GM10266 (cell line): ENCODE data around the gene CDC42BPB.

Source experiments
- DNase-seq: peaks from one replicate; pipeline ENCODE4 v3.0.0; 2012; ENCODE audit errors: extremely low spot score
- CTCF ChIP-seq: IDR thresholded peaks from 2 replicates; pipeline ENCODE4 v1.5.1; 2012; ENCODE audit warnings: mild to moderate bottlenecking, low read depth; ENCODE audit not compliant: control insufficient read depth, insufficient read depth; ENCODE audit errors: missing control alignments

CDC42BPB gene

DNA sequence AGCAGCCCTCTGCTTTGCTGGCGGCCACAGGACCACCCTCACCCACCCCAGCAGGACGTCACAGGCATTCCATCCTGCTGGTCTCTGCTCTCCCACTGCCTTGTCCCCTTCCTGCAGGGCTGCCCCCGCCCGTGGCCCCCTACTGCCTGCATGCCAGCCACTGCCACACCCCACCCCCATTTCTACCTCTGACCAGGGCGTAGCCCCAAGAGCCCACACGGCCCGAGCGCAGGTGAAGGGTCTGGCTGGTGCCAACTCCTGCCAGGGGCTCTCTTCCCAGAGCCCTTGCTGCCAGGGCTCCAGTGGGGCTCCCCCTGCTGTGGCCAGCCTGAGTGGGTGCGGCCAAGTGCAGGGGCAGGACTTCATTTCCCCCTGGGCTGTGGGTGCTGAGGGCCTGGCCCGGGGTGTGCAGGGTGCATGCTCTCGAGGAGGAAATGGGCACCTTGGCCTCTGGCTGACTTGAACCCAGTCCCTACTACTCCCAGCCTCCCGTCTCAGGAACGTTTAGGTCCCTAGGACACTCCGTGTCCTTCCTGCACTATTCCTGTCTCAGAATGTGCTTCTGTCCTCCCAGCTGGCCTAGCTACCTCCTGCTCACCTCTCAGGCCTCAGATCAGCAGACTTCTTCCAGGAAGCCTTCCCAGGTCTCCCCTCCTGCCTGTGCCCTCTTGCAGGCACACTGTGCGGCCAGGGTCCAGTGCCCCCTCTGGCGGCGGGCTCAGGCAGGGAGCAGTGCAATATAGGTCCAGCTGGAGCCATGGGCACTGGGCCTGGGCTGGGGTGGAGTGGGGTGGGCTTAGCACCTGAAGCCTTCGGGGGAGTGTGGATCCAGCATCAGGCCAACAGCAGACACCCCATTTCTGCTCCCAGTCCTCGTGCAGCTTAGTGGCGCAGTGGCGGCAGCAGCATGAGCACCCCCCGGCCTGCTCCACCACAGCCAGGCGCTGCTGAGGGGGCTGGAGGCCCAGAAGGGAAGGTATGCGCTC, 28.1 kb upstream of the CDC42BPB start:
- DNase-seq, result no peak
- no peak for TF ChIP-seq CTCF

DNA sequence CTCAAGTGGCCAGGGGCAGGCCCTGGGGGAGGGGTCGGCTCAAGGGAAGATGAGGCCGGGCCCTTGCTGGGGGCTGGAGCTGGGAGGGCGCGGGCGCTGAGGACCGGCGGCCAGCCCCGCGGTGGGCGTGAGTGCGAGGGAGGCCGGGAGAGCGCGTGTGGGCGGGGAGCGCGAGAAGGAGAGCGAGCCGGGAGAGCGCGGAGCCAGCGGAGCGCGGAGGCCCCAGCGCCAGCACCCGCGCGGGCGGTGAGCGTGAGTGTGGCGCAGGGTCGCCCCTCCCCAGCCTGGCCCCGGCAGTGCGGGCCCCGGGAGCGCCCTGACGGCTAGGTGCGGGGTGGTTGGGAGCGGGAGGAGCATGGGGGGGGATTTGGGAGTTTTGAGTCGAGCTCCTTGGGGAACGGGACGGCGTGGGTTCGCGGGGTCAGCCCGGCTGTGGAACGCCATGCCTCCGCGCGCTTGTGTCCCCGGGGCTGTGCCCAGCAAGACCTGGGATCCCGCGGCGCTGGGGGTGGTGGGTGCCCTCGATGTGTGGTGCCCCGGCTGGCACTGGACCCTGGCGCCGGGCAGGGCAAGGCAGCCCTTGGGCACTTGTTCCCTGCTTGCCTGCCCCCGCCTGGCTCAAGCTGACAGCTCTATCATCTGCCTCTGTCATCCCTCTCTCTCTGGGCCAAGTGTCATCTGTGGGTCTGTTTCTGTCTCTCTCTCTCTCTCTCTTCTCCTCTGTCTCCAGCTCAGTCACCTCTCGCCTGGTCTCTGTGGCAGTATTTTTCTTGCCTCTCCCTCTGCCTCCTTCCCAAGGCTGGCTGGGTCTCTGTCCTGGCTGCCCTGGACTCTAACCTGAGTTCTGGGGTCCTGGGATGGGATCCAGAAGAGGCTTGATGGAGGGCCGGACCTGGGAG, 26.9 kb upstream of the CDC42BPB start, which contains the start of gene LBHD2:
Gene LBHD2, plus strand, starts transcription at position 190 of the 899 bp plus-strand sequence. CDS start 1,803 bp downstream, outside the sequence.
- no peak for TF ChIP-seq CTCF
- no peak for DNase-seq

DNA sequence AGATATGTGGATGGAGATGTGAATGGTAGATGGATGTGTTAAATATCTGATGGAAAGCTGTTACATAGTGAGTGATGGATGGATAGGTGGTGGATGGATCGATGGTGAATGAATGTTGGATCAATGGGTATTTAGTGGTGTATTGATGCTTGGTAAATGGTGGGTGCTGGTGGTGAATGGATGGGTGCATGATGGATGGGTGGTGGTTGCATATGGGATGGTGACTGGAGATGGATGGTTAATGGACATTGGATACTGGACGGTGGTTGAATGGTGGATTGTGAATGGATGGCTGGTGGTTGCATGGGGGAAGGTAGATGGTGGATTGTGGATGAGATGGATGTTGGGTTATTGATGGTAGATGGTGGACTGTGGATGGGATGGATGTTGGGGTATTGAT, 24.6 kb upstream of the CDC42BPB start:
- TF ChIP-seq CTCF, result no peak
- DNase-seq, result no peak

DNA sequence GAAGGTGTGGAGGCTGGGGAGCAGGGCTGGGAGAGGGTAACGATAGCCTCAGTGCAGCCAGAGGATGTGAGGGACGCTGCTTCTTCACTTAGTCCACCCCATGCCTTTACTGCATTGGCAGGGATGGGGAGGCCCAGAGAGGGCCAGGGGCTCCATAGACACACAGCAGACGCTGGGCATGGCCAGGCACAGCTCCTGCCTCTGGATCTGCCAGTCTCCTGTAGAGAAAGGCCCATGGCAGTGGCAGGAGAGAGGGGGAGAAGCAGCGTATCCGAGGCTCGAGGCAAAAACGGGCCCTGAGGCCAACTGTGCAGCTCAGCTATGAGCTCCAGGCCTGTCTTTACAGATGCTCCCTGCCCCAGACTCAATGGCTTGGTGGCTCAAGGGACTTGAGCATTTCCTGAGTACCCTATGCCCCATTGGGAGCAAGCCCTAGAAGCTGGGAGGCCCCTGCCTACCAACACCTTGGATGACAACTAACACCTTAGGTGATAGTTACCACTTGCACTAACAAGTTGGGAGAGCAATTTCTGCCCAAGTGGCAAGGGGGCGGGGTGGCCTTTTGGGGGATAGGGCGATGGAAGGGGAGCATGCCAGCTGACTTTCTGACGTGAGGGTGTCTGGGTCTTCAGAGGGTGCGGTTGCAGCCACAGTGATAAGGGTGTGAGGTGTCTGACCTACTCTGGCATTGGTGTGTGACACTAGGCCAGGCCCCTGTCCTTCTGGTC, 21.7 kb upstream of the CDC42BPB start:
- TF ChIP-seq CTCF, result no peak
- no peak for DNase-seq

GRCh38 chr14:103078420-103078749, 21.0 kb upstream of the CDC42BPB start:
- DNase-seq, result peak; percentile 91
- TF ChIP-seq CTCF, result peak; percentile 84

GRCh38 chr14:103074729-103075367, 17.5 kb upstream of the CDC42BPB start:
- TF ChIP-seq CTCF, result no peak
- no peak for DNase-seq
